ENCODE data around the gene COL1A1. TPM values are rescaled to one million over a fixed set of nuclear protein-coding genes. Genes with fewer than 3 reads are reported as not detected.

Gene COL1A1
- polyA plus RNA-seq, 3 donors, result not detected

- H3K27ac Mint-ChIP-seq, result no peak overlapping the region
- Histone ChIP-seq H3K79me2 (ENCODE audit: insufficient read depth, low read length) (no peaks in the 10 kb centered on the region), H3K9ac (ENCODE audit: insufficient read depth, low read length, poor library complexity, severe bottlenecking) (no peak overlapping the region), H3K9me3 (replicated peaks in 1 of 2; ENCODE audit: control insufficient read depth in 1 of 2, insufficient read depth in 1 of 2, low read length in 2 of 2) (no peaks in the 10 kb centered on the region), H3K4me1 (ENCODE audit: control insufficient read depth in 1 of 2, insufficient read depth in 2 of 2, low read length in 2 of 2) (peaks cover 27 to 46% of the 10 kb centered on the region in 2 donors), H4K20me1 (ENCODE audit: insufficient read depth, low read length) (no peaks in the 10 kb centered on the region), H3K4me3 (replicated peaks in 1 of 3; ENCODE audit: low read depth in 2 of 3, low read length in 3 of 3) (no peak overlapping the region), H3K36me3 (replicated peaks in 1 of 2; ENCODE audit: control insufficient read depth in 1 of 2, insufficient read depth in 2 of 2, low read length in 2 of 2) (no peaks in the 10 kb centered on the region), H3K27ac (ENCODE audit: low read depth in 1 of 2, low read length in 2 of 2) (no peak overlapping the region), H3K27me3 (ENCODE audit: control insufficient read depth in 2 of 2, insufficient read depth in 2 of 2, low read length in 2 of 2) (no peaks in the 10 kb centered on the region), H2AFZ (ENCODE audit: insufficient read depth, low read depth, low read length, poor library complexity, severe bottlenecking) (no peak overlapping the region), H3K4me2 (replicated peaks; ENCODE audit: extremely low read depth, low read length, poor library complexity, severe bottlenecking) (no peak overlapping the region)
- peaks cover 37% of the 10 kb centered on the region for H3K4me1 Mint-ChIP-seq
- DNase-seq, result no peak
- H3K9me3 Mint-ChIP-seq, result peaks cover 0 to 2% (median 0%) of the 10 kb centered on the region in 7 donors
- no peak for TF ChIP-seq CTCF (IDR thresholded peaks at IDR 0.05)
- no peak overlapping the region for H3K4me3 Mint-ChIP-seq
- WGBS (ENCODE audit: insufficient coverage), result 94% methylated on average over 25 of the region's 31 CpGs
- intact Hi-C loops (cut with micrococcal nuclease), result no loop called here
- peaks cover 0 to 2% of the 10 kb centered on the region in 2 donors for H3K36me3 Mint-ChIP-seq
- peaks cover 8 to 12% (median 9%) of the 10 kb centered on the region in 3 donors for H3K27me3 Mint-ChIP-seq (ENCODE audit: low read depth in 3 of 3)
These were observed 15.6 kb downstream of the COL1A1 start for GRCh38 chr17:50185631-50186471.

GRCh38 chr17:50184611-50185398, 16.6 kb downstream of the COL1A1 start:
- Histone ChIP-seq H2AFZ (ENCODE audit: insufficient read depth, low read depth, low read length, poor library complexity, severe bottlenecking) (peak overlapping the region; percentile 70), H4K20me1 (ENCODE audit: insufficient read depth, low read length) (no peaks in the 10 kb centered on the region), H3K27ac (ENCODE audit: low read depth in 1 of 2, low read length in 2 of 2) (peak overlapping the region; percentile 24 to 58), H3K4me1 (ENCODE audit: control insufficient read depth in 1 of 2, insufficient read depth in 2 of 2, low read length in 2 of 2) (peaks cover 27 to 46% of the 10 kb centered on the region in 2 donors), H3K36me3 (replicated peaks in 1 of 2; ENCODE audit: control insufficient read depth in 1 of 2, insufficient read depth in 2 of 2, low read length in 2 of 2) (no peaks in the 10 kb centered on the region), H3K9me3 (replicated peaks in 1 of 2; ENCODE audit: control insufficient read depth in 1 of 2, insufficient read depth in 1 of 2, low read length in 2 of 2) (no peaks in the 10 kb centered on the region), H3K79me2 (ENCODE audit: insufficient read depth, low read length) (no peaks in the 10 kb centered on the region), H3K4me3 (replicated peaks in 1 of 3; ENCODE audit: low read depth in 2 of 3, low read length in 3 of 3) (peak overlapping the region in 1 of 3 experiments; percentile 64), H3K4me2 (replicated peaks; ENCODE audit: extremely low read depth, low read length, poor library complexity, severe bottlenecking) (peak overlapping the region; percentile 75), H3K9ac (ENCODE audit: insufficient read depth, low read length, poor library complexity, severe bottlenecking) (peak overlapping the region; percentile 10), H3K27me3 (ENCODE audit: control insufficient read depth in 2 of 2, insufficient read depth in 2 of 2, low read length in 2 of 2) (no peaks in the 10 kb centered on the region)
- Mint-ChIP-seq H3K4me3 (peak overlapping the region; percentile 70 to 85), H3K4me1 (peaks cover 37% of the 10 kb centered on the region), H3K9me3 (peaks cover 0 to 2% (median 0%) of the 10 kb centered on the region in 7 donors), H3K27ac (peak overlapping the region; percentile 21 to 83 (median 71)), H3K36me3 (peaks cover 0 to 4% of the 10 kb centered on the region in 2 donors), H3K27me3 (ENCODE audit: low read depth in 3 of 3) (peaks cover 5 to 16% (median 10%) of the 10 kb centered on the region in 3 donors)
- peak; percentile 60 to 82 (median 69) for DNase-seq
- WGBS (ENCODE audit: insufficient coverage), result 7% methylated on average over 14 of the region's 19 CpGs
- TF ChIP-seq CTCF (IDR thresholded peaks at IDR 0.05), result no peak
- intact Hi-C loops (cut with micrococcal nuclease), result no loop called here

Measured in CD14-positive monocyte (primary cell).